Liver (tissue), 9 donors: Measurements from ENCODE around the gene ELK1. TPM values are rescaled to one million over a fixed set of nuclear protein-coding genes. Genes with fewer than 3 reads are reported as not detected.

Experiments used
- DNase-seq: peaks from one replicate; pipeline ENCODE4 v3.0.0-alpha.2; 2017; ENCODE audit warnings: low spot score
- H3K27ac ChIP-seq, 2 donors: one replicate each; pipeline ENCODE4 v1.7.0; 2013; ENCODE audit warnings: inconsistent platforms in 2 of 2, low read length in 2 of 2, control low read depth in 1 of 2, low read depth in 1 of 2, mild to moderate bottlenecking in 1 of 2
- H3K27me3 ChIP-seq, 4 donors: one replicate each; pipeline versions ENCODE4 v1.6.1 to v1.7.0; 2013; ENCODE audit warnings: low read length in 3 of 4, inconsistent platforms in 1 of 4, mild to moderate bottlenecking in 1 of 4, moderate library complexity in 1 of 4; ENCODE audit not compliant: control insufficient read depth in 4 of 4, insufficient read depth in 4 of 4
- H3K36me3 ChIP-seq, 4 donors: one replicate each; pipeline versions ENCODE4 v1.6.1 to v1.7.0; 2013; ENCODE audit warnings: low read length in 3 of 4, mild to moderate bottlenecking in 3 of 4, low read depth in 1 of 4, moderate library complexity in 1 of 4; ENCODE audit not compliant: control insufficient read depth in 4 of 4, insufficient read depth in 3 of 4
- H3K4me1 ChIP-seq, 4 donors: one replicate each; pipeline versions ENCODE4 v1.6.1 to v1.7.0; 2013; ENCODE audit warnings: low read length in 3 of 4, mild to moderate bottlenecking in 3 of 4, moderate library complexity in 1 of 4; ENCODE audit not compliant: control insufficient read depth in 4 of 4, insufficient read depth in 4 of 4
- H3K4me3 ChIP-seq, 3 donors: one replicate each; pipeline versions ENCODE4 v1.6.1 to v1.7.0; 2013; ENCODE audit warnings: low read length in 3 of 3, control low read depth in 1 of 3, low read depth in 1 of 3, mild to moderate bottlenecking in 1 of 3
- H3K9ac ChIP-seq, 2 donors: one replicate each; pipeline ENCODE4 v1.7.0; 2013; ENCODE audit warnings: low read length in 2 of 2, mild to moderate bottlenecking in 2 of 2, moderate library complexity in 2 of 2, control low read depth in 1 of 2, low read depth in 1 of 2
- H3K9me3 ChIP-seq, 4 donors: one replicate each; pipeline versions ENCODE4 v1.6.1 to v1.7.0; 2013; ENCODE audit warnings: low read length in 3 of 4; ENCODE audit not compliant: control insufficient read depth in 4 of 4
- ATF3 ChIP-seq: IDR thresholded peaks from 2 replicates; pipeline ENCODE4 v1.6.1; 2016; ENCODE audit warnings: antibody characterized with exemption
- EGR1 ChIP-seq, 2 donors: IDR thresholded peaks; 2 replicates each; pipeline ENCODE4 v1.6.1; 2016 to 2018; ENCODE audit warnings: antibody characterized with exemption in 2 of 2, low read depth in 2 of 2
- GABPA ChIP-seq, 2 donors: IDR thresholded peaks in 1 of 2; conservative IDR thresholded peaks in 1 of 2; 2 replicates each; pipeline ENCODE4 v1.6.1; 2016; ENCODE audit warnings: antibody characterized with exemption in 2 of 2, mild to moderate bottlenecking in 1 of 2, moderate library complexity in 1 of 2
- HNF4G ChIP-seq: IDR thresholded peaks from 2 replicates; pipeline ENCODE4 v1.6.1; 2016; ENCODE audit warnings: antibody characterized with exemption
- JUND ChIP-seq, 2 donors: IDR thresholded peaks; 2 replicates each; pipeline ENCODE4 v1.6.1; 2016; ENCODE audit warnings: antibody characterized with exemption in 2 of 2
- NR2F2 ChIP-seq: IDR thresholded peaks from 2 replicates; pipeline ENCODE4 v1.6.1; 2016; ENCODE audit warnings: antibody characterized with exemption
- RAD21 ChIP-seq, 2 donors: IDR thresholded peaks; 2 replicates each; pipeline ENCODE4 v1.6.1; 2016; ENCODE audit warnings: antibody characterized with exemption in 2 of 2, mild to moderate bottlenecking in 2 of 2
- REST ChIP-seq: IDR thresholded peaks from 2 replicates; pipeline ENCODE4 v1.6.1; 2016; ENCODE audit warnings: antibody characterized with exemption, mild to moderate bottlenecking
- RXRA ChIP-seq, 2 donors: IDR thresholded peaks; 2 replicates each; pipeline ENCODE4 v1.6.1; 2017 to 2018; ENCODE audit warnings: antibody characterized with exemption in 2 of 2, mild to moderate bottlenecking in 1 of 2
- SP1 ChIP-seq: IDR thresholded peaks from 2 replicates; pipeline ENCODE4 v1.6.1; 2018; ENCODE audit warnings: antibody characterized with exemption, mild to moderate bottlenecking
- TAF1 ChIP-seq: conservative IDR thresholded peaks from 2 replicates; pipeline ENCODE4 v1.6.1; 2016; ENCODE audit warnings: antibody characterized with exemption, mild to moderate bottlenecking
- YY1 ChIP-seq: IDR thresholded peaks from 2 replicates; pipeline ENCODE4 v1.6.1; 2016; ENCODE audit warnings: antibody characterized with exemption, mild to moderate bottlenecking
- ZBTB33 ChIP-seq: IDR thresholded peaks from 2 replicates; pipeline ENCODE4 v1.6.1; 2016; ENCODE audit warnings: antibody characterized with exemption
- WGBS: extraction: QIAGEN DNeasy Blood & Tissue Kit; methylation state at CpG from one replicate; pipeline ENCODE4 v1.1.7; 2013; 5-methylcytosine and 5-hydroxymethylcytosine counted together
- polyA plus RNA-seq, 2 donors: library from polyadenylated mRNA; stranded (reverse) in 1 of 2; unstranded in 1 of 2; fragments of 200-250 nt in 1 of 2; fragments of >200 nt in 1 of 2; fragmentation: Nextera tagmentation in 1 of 2; extraction: Ambion mirVana in 1 of 2; gene quantifications; one replicate each; pipeline versions ENCODE4 v1.2.1 to v1.2.3, GENCODE V29; 2013 to 2015
- total RNA-seq, 2 donors: library from RNA; depleted of rRNA; stranded (reverse); fragments of >200 nt; gene quantifications; one replicate each; pipeline ENCODE4 v1.2.3, GENCODE V29; 2014
- TF ChIP-seq, protein P1 (sequence below): IDR thresholded peaks from 2 replicates; pipeline ENCODE4 v1.6.1; 2016; ENCODE audit warnings: antibody characterized with exemption
- TF ChIP-seq, protein P2 (sequence below): fragments of 150-350 bp; IDR thresholded peaks from 2 replicates; pipeline ENCODE4 v1.5.1; 2017; ENCODE audit warnings: improper control_type of control experiment, low read depth, low read length; ENCODE audit not compliant: missing input control
- donor health status: healthy.
- donor health status: healthy.
- donor health status: healthy.
- donor health status: healthy.
- donor health status: healthy.

The ELK1 gene
- total and polyA plus RNA-seq, 4 donors, result 6.2 to 20.2 (median 11.6) TPM

DNA sequence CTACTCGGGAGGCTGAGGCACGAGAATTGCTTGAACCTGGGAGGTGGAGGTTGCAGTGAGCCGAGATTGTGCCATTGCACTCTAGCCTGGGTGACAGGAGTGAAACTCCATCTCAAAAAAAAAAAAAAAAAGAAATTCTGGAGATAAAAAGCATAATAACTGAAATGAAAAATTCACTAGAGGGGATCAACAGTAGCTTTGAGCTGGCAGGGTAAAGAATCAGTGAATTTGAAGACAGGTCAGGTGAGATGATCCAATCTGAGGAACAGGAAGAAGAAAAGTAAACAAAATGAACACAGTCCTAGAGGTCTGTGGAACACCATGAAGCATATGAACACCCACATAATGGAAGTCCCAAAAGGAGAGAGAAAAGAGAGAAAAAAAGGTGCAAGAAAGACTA, 53.1 kb downstream of the ELK1 start:
- no peak overlapping the region for H3K27ac ChIP-seq
- no peaks in the 10 kb centered on the region for H3K4me1 ChIP-seq
- H3K36me3 ChIP-seq, result no peaks in the 10 kb centered on the region
- H3K9ac ChIP-seq, result no peak overlapping the region
- peaks cover 0 to 3% (median 1%) of the 10 kb centered on the region in 4 donors for H3K9me3 ChIP-seq
- H3K4me3 ChIP-seq, result no peak overlapping the region
- 96% methylated on average over 3 of the region's 3 CpGs for WGBS
- DNase-seq, result no peak
- TF ChIP-seq ZBTB33 (no peak), YY1 (no peak), SP1 (no peak), GABPA (IDR thresholded peaks at IDR 0.05 in 1 of 2, conservative IDR thresholded peaks at IDR 0.05 in 1 of 2) (no peak), ATF3 (no peak)
- H3K27me3 ChIP-seq, result peaks cover 0 to 3% (median 0%) of the 10 kb centered on the region in 4 donors

- TF ChIP-seq, protein P1, sequence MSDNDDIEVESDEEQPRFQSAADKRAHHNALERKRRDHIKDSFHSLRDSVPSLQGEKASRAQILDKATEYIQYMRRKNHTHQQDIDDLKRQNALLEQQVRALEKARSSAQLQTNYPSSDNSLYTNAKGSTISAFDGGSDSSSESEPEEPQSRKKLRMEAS, result no peak
- TF ChIP-seq JUND (IDR thresholded peaks at IDR 0.05), result no peak
- TF ChIP-seq ZBTB33, result no peak
- TF ChIP-seq, protein P2, sequence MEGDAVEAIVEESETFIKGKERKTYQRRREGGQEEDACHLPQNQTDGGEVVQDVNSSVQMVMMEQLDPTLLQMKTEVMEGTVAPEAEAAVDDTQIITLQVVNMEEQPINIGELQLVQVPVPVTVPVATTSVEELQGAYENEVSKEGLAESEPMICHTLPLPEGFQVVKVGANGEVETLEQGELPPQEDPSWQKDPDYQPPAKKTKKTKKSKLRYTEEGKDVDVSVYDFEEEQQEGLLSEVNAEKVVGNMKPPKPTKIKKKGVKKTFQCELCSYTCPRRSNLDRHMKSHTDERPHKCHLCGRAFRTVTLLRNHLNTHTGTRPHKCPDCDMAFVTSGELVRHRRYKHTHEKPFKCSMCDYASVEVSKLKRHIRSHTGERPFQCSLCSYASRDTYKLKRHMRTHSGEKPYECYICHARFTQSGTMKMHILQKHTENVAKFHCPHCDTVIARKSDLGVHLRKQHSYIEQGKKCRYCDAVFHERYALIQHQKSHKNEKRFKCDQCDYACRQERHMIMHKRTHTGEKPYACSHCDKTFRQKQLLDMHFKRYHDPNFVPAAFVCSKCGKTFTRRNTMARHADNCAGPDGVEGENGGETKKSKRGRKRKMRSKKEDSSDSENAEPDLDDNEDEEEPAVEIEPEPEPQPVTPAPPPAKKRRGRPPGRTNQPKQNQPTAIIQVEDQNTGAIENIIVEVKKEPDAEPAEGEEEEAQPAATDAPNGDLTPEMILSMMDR, result no peak
- TF ChIP-seq RXRA (IDR thresholded peaks at IDR 0.05), result no peak
- no peak for TF ChIP-seq SP1
- TF ChIP-seq GABPA (IDR thresholded peaks at IDR 0.05 in 1 of 2, conservative IDR thresholded peaks at IDR 0.05 in 1 of 2), result no peak
- TF ChIP-seq EGR1 (IDR thresholded peaks at IDR 0.05; ENCODE audit: low read depth in 2 of 2), result no peak
- TF ChIP-seq RAD21 (IDR thresholded peaks at IDR 0.05), result no peak
- TF ChIP-seq HNF4G, result no peak
- TF ChIP-seq YY1, result no peak
- TF ChIP-seq REST, result no peak
- TF ChIP-seq TAF1, result no peak
- no peak for TF ChIP-seq NR2F2
- Histone ChIP-seq H3K9ac (no peak overlapping the region), H3K4me1 (no peaks in the 10 kb centered on the region), H3K9me3 (peaks cover 0 to 3% (median 1%) of the 10 kb centered on the region in 4 donors), H3K27me3 (peaks cover 0 to 3% (median 0%) of the 10 kb centered on the region in 4 donors), H3K4me3 (no peak overlapping the region), H3K36me3 (no peaks in the 10 kb centered on the region), H3K27ac (no peak overlapping the region)
- no peak for DNase-seq
- WGBS, result 83% methylated on average over 2 of the region's 2 CpGs
These were observed 54.1 kb downstream of the ELK1 start for GRCh38 chrX:47596256-47596655.
